HG02642 (cell line): ENCODE results near the gene DDX31.
"Not testable (repeated sequence)": the region's sequence is repeated elsewhere in the genome, so short reads cannot be mapped to it uniquely, and the experiment has no call there.

Experiments used
- ATAC-seq: cut with Tn5 transposase; IDR thresholded peaks from one replicate; pipeline ENCODE4 v1.9.1; 2021; ENCODE audit warnings: mild to moderate bottlenecking; ENCODE audit not compliant: unreplicated experiment, poor library complexity

Gene DDX31

GRCh38 chr9:132583584-132584304 is 86.0 kb downstream of the DDX31 start:
- ATAC-seq: no peak

DNA sequence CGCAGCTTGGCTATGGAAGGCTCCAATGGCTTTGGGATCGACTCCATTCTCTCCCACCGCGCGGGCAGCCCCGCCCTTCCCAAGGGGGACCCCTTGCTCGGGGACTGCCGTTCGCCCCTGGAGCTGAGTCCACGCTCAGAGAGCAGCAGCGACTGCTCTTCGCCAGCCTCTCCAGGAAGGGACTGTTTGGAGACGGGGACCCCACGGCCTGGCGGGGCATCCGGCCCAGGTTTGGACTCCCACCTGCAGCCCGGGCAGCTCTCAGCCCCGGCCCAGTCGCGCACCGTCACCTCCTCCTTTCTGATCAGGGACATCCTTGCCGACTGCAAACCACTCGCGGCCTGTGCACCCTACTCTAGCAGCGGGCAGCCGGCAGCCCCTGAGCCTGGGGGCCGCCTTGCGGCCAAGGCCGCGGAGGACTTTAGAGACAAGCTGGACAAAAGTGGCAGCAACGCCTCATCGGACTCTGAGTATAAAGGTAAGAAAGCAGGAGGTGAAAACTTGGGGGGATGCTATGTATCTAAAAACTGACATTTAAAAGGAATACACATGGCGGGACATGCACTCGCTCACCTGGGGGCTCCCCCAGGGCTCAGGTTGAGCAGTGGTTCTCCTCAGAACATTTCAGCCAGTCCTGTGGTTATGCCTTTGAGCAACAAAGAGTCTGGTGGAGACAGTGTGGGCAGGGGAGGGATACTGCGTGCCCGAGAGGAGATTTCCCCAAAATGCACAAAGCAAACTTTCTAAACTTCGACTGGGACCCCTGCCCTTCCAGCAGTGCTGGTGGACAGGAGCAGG is 86.8 kb downstream of the DDX31 start:
- no peak for ATAC-seq

GRCh38 chr9:132582276-132582785 is 87.5 kb downstream of the DDX31 start, which contains the start of gene BARHL1:
BARHL1 (plus strand) TSS chr9:132582606; CDS start chr9:132582798, 192 bp downstream.
- no peak for ATAC-seq

DNA sequence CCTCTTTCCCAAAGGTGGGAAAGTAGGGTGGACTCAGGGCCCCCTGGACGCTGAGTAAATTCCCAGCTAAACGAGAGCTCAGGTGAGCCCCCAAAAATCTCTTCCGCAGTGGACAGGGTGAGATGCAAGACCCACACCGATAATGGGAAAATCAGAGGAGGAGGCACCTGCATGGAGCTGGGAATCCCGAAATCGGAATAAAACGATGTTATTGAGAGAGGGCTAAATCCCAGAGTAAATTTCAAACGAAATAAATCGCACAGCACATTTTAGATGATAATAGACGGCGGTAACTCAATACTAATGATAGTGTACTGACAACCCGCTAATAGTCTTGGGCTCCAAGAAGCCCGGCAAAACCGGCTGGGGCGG is 90.4 kb downstream of the DDX31 start:
- no peak for ATAC-seq

DNA sequence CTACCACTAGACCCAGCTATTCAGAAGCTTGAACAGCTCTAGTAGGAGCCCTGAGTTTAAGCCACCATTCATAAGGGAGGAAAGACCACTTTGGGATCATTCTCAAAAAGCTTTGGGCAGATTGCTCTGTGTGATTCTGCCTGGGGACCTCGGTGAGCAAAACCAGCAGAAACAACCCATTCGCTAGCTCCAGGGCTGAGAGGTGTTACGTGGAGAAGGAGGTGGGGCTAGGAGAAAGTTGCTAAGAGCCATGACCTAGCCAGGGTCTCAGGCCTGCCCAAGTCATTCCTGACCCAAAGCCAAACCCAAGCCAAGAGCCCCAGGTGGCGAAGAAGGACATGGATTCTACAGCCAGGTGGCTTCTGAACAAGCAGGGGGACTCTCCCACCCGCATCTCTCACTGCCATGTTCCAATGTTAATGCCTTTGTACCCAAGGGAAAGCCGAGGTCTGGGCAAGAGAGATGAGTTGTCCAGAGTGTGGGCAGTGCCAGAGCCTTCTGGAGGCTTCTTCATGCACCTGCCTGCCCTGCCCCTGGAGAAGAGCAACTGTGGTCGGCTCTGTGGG is 91.3 kb downstream of the DDX31 start:
- ATAC-seq: no peak

DNA sequence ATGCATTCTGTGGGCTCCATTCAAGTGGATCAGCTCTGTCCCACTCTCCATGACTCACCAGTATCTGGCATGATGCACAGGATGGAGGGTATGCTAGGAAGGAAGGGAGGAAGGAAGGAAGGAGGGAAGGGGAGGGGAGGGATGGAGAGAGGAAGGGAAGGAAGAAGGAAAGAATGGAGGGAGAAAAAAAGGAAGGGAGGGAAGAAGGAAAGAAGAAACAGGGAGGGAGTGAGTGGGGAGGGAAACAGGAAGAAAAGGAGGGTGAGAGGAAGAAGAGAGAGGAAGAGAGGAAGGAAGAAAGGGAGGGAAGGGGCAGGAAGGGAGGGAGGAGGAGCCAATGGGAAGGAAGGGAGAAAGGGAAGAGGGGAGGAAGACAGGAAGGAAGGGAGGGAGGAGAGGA is 92.7 kb downstream of the DDX31 start:
- no peak for ATAC-seq

GRCh38 chr9:132575811-132576210 is 94.0 kb downstream of the DDX31 start:
- no peak for ATAC-seq

GRCh38 chr9:132575005-132575609 is 94.7 kb downstream of the DDX31 start:
- ATAC-seq: no peak

GRCh38 chr9:132572921-132573320 is 96.9 kb downstream of the DDX31 start:
- no peak for ATAC-seq

GRCh38 chr9:132571806-132572600 is 97.8 kb downstream of the DDX31 start:
- no peak for ATAC-seq

GRCh38 chr9:132568787-132569186 is 101.0 kb downstream of the DDX31 start:
- ATAC-seq: not testable (repeated sequence)

- ATAC-seq: no peak
Measured at GRCh38 chr9:132564526-132564925, 105.3 kb downstream of the DDX31 start.

DNA sequence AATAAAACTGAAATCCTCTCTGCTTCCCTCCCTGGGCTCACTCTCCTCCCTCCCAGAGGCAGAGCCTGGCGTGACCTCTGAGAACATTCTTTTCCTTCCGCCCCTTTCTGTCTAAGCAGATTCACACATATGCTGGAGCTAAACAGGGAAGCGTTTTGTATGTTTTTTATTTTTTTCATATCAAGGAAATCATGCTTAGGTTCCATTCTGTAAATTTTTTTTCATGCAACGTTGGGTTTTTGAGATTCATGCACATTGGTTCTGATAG is 107.5 kb downstream of the DDX31 start:
- ATAC-seq: no peak

DNA sequence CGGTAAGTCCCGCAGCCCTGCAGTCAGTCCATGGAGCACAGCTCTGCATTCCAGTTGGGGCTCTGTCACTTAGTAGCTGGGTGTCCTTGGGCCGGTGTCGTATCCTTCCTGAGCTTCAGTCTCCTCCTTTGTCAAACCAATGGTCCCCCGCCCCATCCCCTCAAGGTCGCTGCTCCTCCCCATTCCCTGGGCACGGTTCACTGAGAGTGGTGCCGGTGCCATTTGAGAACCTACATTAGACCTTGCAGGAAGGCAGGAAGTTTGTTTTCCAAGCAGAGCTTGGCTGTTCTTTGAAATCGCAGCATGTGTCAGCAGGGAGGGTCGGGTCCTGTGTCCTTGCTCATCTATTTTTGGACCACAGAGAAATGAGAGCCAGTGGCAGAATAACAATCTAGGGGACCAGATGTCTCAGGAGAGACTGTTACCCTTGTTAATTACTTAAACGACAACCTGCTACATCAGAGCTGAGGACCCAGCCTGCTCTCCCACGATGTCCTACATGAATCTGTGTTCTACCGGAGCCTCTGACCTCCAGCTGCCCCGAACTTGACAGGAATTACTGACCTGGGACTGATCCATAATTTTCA is 109.1 kb downstream of the DDX31 start:
- ATAC-seq: no peak

DNA sequence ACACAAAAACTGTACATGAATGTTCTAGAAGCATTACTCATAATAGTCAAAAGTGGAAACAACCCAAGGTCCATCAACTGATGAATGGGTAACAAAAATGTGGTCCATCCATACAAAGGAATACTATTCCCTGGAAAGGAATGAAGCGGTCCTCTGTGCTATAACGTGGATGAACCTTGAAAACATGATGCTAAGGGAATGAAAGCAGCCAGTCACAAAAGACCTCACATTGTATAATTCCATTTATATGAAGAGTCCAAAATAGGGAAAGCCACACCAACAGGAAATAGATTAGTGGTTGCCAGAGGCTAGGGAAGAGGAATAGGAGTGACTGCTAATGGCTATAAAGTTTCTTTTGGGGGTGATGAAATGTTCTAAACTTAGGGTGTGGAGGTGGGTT is 110.1 kb downstream of the DDX31 start:
- ATAC-seq: no peak

GRCh38 chr9:132557159-132557558 is 112.6 kb downstream of the DDX31 start:
- no peak for ATAC-seq

DNA sequence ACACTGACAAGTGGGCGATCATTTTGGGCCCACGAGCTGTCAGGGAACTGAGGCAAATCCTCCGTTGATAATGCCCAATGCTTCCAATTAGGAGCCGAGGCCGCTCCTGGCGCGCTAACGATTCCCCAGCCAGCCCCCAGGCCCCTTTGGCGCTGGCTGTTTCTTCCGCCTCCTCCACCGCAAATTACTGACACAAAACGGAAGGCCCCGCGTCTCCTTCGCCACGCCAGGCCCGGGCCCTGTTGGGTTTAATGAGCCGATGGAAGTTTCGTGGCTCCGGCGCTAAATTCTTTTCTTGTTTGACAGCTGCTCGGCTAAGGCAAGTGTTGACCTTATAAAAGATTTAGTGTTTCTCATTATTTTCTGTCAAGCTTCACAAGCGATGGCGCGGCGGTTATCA is 113.1 kb downstream of the DDX31 start:
- no peak for ATAC-seq

GRCh38 chr9:132556235-132556634 is 113.5 kb downstream of the DDX31 start:
- ATAC-seq: no peak

- no peak for ATAC-seq
Measured at GRCh38 chr9:132555528-132555927, 114.3 kb downstream of the DDX31 start.

- ATAC-seq: no peak
Measured at GRCh38 chr9:132554755-132555154, 115.0 kb downstream of the DDX31 start.
